Left cardiac atrium (tissue), 4 donors: ENCODE data around the gene XPNPEP3. TPM values are rescaled to one million over a fixed set of nuclear protein-coding genes. Genes with fewer than 3 reads are reported as not detected.
"Not testable (repeated sequence)": the region's sequence is repeated elsewhere in the genome, so short reads cannot be mapped to it uniquely, and the experiment has no call there.

Experiments used
- ATAC-seq, 2 donors: fragments of 200-7000 bp; cut with Tn5 transposase; one replicate each; pipeline ENCODE4 v1.9.1; 2020; ENCODE audit warnings: mild to moderate bottlenecking in 2 of 2, moderate library complexity in 2 of 2
- DNase-seq: peaks from one replicate; pipeline ENCODE4 v3.0.0-alpha.2; 2020
- intact Hi-C, 2 donors: fragments of 100-400 bp; cut with DNase I; formaldehyde crosslinking; loops; one replicate each; pipeline versions ENCODE4 v1.14.1 to v1.15.1; 2022 to 2023
- long read RNA-seq: library from polyadenylated mRNA; unstranded; transcript quantifications from one replicate; pipeline ENCODE4 v2.0.0, GENCODE V29; 2021
- total RNA-seq, 2 donors: library from RNA; stranded (reverse); fragmentation: NEBNext Ultra II Directional; extraction: Animal tissue kit (Norgen Biotek cat#: 25700); gene quantifications; one replicate each; pipeline ENCODE4 v1.2.1, GENCODE V29; 2021
- donor health status: DM: no; HTN: yes; CAD: no.
- donor health status: DM: no; HTN: yes; CAD: no; lungs with severe emphysema.
- donor health status: DM: yes; HTN: yes; CAD: no.
- donor health status: Dilated cardiomyopathy.

Gene XPNPEP3
- total RNA-seq, result 10 to 100 TPM; 18.5 to 21.2 TPM
- long read RNA-seq, full-length matches to known transcripts, result 14 of 20 reads
- long read RNA-seq, partial matches to known transcripts, result 2 of 20 reads
- long read RNA-seq, other reads (novel, unspliced or antisense), result 4 of 20 reads

DNA sequence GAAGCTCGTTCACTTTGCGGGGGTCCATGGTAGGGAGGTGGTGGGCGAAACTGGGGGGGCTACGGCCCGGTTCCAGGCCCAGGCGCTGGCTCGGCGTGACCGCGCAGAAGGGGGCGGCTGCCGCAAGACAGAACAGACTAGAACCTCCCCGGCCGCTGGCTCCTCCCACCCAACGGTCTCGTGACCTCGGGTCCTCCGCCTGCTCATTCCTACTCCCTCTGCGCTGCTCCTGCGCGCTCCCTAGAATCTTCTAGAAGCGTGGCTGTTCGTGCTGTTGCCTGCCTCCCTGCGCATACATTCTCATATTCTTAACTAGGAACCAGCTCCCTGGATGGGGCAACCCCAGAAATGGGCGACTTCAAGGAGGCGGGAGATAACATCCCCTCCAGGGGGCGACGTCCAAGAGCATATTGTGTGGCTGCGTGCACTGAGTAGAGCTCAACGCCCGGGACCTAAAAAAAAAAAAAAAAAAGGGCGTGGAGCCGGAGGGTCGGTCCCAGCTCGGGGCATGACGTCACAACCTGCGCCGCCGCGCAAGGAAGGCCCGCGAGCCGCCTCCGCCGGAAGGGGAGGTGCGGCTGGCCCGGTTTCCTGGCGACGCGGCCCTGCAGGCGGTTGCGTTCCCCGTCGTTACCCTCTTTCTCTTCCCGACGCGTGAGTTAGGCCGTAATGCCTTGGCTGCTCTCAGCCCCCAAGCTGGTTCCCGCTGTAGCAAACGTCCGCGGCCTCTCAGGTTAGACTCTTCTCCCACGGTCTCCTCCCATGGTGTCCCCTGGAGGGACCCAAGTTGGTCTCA, at the start of gene XPNPEP3, which contains the start of gene ST13:
TSS of gene XPNPEP3 (plus strand) at position 636 of the 796 bp plus-strand sequence. CDS start at position 670, 34 bp downstream.
TSS of gene ST13 (minus strand) at position 127 of the 796 bp plus-strand sequence. CDS start at position 28, 99 bp downstream.
- ATAC-seq (peak; percentile 99), DNase-seq (peak; percentile 98)
- intact Hi-C loops, result no loop called here

- intact Hi-C loops, result no loop called here
- no peak for DNase-seq
These were observed 48.7 kb upstream of the XPNPEP3 start for GRCh38 chr22:40808018-40808841.

DNA sequence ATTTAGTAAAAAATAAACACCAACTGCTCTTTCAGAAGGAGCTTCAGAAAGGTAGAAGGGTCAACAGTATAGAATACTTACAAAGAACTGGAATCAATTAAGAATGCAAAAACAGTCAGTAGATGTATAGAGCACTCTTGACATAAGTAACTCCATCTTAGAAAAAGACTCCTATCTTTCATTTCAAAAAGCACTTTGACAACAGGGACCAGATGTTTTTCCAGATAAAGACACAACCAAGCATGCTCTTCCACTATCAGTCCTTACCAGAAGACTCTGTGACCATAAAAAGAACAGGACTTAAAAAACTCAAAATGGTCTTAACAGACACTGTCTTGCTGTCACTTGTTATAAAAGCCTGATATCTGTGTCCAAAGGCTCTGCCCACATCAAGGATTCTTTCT, 43.0 kb upstream of the XPNPEP3 start:
- no peak for ATAC-seq
- intact Hi-C loops, result no loop called here
- DNase-seq, result no peak

More at GRCh38 chr22:40808018-40808841, 48.7 kb upstream of the XPNPEP3 start:
- ATAC-seq, result no peak

GRCh38 chr22:40817737-40818136, 39.2 kb upstream of the XPNPEP3 start:
- intact Hi-C loops, result no loop called here
- DNase-seq (no peak), ATAC-seq (no peak)

DNA sequence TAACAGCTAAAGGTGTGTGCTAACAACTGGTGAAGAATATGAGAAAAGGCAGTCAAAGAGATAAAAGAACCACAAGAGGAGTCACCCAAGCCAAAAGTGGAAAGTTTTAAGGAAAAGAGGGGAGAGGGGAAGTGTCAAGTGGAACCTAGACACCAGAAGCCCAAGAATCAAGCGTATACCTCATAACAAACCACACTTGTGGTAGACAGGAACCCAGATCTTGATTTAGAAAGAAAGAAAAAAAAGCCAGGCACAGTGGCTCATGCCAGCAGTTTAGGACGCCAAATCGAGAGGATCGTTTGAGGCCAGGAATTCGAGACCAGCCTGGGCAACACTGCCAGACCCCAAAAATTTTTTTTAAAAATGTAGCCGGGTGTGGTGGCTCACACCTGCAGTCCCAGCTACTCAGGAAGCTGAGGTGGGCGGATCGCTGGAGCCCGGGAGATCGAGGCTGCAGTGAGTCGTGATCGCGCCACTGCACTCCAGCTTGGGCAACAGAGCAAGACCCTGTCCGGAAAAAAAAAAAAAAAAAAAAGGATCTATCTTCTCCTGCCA, 38.7 kb upstream of the XPNPEP3 start:
- ATAC-seq (no peak), DNase-seq (no peak)
- intact Hi-C loops, result no loop called here

- DNase-seq (peak; percentile 92), ATAC-seq (peak; percentile 98)
- intact Hi-C loops, result no loop called here
These were observed 38.0 kb upstream of the XPNPEP3 start, which contains the start of gene SLC25A17 for GRCh38 chr22:40818747-40819598. SLC25A17 (minus strand) TSS chr22:40819346; CDS start chr22:40819248, 98 bp downstream.

DNA sequence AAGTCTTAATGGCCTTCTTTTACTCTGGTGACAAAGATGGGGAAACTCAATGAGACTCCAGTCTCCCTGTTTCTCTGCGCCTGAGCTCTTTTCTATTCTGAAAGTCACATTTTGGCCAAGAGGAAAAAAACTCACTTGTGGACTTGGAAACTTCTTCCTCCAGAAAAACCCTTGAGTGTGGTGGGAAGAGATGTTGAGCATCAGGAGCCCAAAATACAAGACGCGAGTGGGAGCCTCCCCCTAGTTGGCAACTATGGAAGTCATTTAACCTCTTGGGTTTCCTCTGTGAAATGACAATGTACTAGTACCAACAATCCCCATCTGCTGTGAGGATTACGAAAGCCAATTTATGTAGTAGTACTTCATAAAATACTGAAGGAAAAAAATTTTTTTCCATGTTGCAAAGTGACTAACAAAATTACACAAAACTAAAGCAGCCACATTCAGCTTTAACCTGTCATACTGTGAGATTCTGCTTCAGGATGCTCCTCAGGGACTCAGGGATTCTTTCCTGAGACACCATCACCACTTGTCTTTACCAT, 37.3 kb upstream of the XPNPEP3 start:
- DNase-seq (no peak), ATAC-seq (peak; percentile 3 to 23)
- intact Hi-C loops, result no loop called here

GRCh38 chr22:40823426-40823825, 33.5 kb upstream of the XPNPEP3 start:
- intact Hi-C loops, result no loop called here
- DNase-seq (no peak), ATAC-seq (no peak)

DNA sequence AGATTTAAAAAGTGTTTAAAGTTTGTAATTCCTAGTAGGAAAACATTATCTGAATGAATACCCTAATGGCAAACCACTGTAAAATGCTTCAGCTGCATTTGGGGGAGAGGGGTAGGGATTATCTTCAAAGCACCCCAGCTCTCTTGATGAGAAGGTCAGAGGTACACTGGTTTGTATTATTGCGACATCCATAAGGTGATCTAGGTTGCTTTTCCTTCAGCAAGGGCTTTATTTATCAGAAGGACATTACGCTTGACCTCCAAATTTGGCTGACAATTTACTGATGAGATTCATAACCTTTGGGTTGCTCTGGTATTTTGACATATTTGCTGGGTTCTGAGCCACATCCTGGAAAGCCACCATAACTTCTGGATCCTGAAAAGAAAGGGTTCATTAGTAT, 30.7 kb upstream of the XPNPEP3 start:
- intact Hi-C loops, DNase-seq, ATAC-seq: not testable (repeated sequence)

DNA sequence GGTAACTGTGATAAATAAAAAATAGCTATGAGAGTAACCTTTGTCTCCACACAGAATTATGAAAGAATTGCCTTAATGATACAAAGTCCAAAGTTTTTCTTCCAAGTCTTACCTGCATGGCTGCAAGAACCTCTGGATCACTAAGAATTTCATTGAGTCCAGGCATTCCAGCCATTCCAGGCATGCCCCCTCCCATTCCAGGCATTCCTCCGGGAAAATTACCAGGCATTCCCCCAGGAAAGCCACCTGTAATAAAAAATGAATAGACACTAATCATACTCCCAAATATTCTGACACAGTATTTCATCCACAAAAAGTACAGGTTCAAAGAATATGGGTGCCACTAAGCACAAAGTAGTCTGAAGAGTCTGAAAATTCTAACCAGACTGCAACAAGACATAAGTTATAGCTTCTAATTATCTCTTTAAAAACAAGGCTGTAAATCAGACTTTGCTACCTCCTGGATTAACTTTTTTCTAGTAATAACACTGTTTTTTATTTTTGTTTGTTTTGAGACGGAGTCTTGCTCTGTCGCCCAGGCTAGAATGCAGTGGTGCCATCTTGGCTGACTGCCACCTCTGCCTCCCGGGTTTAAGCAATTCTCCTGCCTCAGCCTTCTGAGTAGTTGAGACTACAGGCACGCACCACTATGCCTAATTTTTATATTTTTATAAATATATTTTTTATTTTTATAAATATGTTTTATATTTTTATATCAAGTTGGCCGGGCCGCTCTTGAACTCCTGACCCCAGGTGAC, 29.8 kb upstream of the XPNPEP3 start:
- ATAC-seq, result no peak
- intact Hi-C loops, result no loop called here

DNA sequence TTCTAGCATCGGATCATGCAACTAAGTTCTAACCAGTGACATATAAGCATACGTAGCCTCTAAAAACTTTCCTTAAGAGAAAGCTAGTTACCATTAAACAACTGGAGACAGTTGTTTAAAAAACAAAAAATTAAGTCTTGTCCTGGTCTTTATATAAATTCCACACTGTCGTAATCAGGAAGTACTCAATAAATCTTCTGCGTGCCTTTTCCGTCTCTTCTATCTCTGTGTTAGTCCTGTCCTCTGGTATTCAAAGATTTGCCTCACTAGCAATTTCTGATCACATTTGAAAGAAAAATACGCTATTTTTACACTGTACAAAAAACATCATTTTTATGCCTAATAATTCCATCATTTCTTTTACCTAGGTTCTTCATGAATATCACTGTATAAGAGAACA, 27.8 kb upstream of the XPNPEP3 start:
- ATAC-seq (no peak), DNase-seq (no peak)
- intact Hi-C loops, result no loop called here

More for the DNA sequence above, 29.8 kb upstream of the XPNPEP3 start:
- no peak for DNase-seq

- ATAC-seq (no peak), DNase-seq (no peak)
- intact Hi-C loops, result no loop called here
These were observed 22.3 kb upstream of the XPNPEP3 start for GRCh38 chr22:40834619-40835018.

- no peak for DNase-seq
- intact Hi-C loops, result no loop called here
- ATAC-seq, result no peak
These were observed 18.5 kb upstream of the XPNPEP3 start for GRCh38 chr22:40838486-40838885.

DNA sequence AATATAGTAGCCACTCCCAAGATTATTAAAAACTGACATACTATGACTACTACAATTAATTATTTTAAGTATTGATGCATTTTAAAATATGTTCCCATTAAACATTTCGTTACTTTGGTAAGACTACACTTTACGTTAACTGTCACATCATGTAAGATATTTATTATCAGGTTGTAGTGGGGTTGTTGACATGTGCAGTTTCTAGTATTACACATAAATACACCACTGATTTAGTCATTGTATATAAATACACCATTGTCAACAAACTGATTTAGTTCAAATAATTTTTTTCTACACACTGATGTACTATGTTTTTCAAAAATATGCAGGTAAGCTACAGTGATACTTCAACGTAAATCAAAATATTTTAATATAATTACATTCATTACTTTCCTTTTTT, 12.0 kb upstream of the XPNPEP3 start:
- DNase-seq (no peak), ATAC-seq (no peak)
- intact Hi-C loops, result no loop called here

DNA sequence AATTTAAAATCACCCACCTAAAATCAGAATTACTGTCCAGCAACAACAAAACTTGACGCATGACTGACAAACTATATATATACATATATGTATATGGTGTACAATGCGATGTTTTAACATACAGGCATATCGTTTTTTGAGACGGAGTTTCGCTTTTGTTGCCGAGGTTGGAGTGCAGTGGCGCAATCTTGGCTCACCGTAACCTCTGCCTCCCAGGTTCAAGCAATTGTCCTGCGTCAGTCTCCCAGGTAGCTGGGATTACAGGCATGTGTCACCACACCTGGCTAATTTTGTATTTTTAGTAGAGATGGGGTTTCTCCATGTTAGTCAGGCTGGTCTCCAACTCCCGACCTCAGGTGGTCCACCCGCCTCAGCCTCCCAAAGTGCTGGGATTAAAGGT, 11.1 kb upstream of the XPNPEP3 start:
- DNase-seq, intact Hi-C loops, ATAC-seq: not testable (repeated sequence)

DNA sequence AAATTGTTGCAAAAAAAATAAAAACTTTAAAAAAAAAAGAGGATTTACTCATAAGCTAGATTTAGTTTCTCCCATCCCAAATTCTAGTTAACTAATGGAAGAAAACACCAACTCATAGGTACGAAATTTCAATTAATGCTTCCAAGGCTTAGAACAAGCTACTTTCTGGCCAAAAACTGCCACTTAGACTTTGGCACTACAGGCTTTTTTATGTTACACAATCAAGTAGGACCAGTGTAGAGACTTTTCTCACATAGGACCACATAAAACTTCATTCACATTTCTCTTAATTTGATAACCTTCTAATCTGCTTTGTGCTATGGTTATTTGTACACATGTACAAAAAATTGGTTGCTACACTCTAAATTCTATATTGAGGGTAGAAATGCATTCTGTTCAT, 3.6 kb upstream of the XPNPEP3 start:
- no peak for ATAC-seq
- no peak for DNase-seq
- intact Hi-C loops, result no loop called here

DNA sequence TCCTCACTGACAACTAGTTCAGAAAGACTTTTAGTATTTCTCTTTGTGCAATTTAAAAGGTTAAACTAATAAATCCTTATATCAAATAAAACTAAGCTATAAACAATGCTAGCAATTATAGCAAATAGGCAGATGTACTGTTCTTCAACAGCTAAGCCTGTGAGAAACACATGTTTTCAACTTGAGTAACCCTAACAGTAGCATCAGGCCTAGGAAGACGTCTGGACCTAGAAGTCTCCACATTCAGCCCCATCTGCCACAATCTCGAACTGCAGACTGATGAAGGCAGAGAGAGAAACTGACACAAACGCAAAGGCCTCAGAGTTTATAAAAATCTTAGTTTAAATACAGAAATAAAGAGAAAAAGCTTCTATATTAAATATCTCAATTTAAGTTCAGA, 3.0 kb upstream of the XPNPEP3 start:
- ATAC-seq (no peak), DNase-seq (no peak)
- intact Hi-C loops, result no loop called here
